ENCODE data around the gene TACC2. TPM values are rescaled to one million over a fixed set of nuclear protein-coding genes. Genes with fewer than 3 reads are reported as not detected.
"Not testable (repeated sequence)": the region's sequence is repeated elsewhere in the genome, so short reads cannot be mapped to it uniquely, and the experiment has no call there.

Gene TACC2
- total RNA-seq, 2 donors from 2014 or later, result 107 to 113 TPM

DNA sequence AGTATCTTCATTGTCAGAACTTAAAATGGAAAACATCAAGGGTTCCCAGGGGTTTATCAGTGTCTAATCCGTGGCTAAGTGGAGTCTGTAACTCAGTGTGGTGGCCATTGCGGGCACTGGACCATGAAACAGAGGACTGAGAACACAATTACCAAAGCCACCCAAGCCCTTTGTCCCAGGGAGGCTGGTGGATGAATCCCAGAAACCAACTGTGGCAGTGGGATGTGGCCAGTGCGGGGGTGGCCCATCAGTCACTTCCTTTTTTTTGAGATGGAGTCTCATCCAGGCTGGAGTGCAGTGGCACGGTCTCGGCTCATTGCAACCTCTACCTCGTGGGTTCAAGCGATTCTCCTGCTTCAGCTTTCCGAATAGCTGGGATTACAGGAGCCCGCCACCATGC lies 61.8 kb downstream of the TACC2 start:
- no peak for DNase-seq
- intact Hi-C loops (cut with DNase I, micrococcal nuclease), result loop anchor here in 1 of 2 donors (5.0 kb wide), 1 partner anchor 61 kb away; no protein-coding TSS in a partner anchor
- no peak for ATAC-seq

DNA sequence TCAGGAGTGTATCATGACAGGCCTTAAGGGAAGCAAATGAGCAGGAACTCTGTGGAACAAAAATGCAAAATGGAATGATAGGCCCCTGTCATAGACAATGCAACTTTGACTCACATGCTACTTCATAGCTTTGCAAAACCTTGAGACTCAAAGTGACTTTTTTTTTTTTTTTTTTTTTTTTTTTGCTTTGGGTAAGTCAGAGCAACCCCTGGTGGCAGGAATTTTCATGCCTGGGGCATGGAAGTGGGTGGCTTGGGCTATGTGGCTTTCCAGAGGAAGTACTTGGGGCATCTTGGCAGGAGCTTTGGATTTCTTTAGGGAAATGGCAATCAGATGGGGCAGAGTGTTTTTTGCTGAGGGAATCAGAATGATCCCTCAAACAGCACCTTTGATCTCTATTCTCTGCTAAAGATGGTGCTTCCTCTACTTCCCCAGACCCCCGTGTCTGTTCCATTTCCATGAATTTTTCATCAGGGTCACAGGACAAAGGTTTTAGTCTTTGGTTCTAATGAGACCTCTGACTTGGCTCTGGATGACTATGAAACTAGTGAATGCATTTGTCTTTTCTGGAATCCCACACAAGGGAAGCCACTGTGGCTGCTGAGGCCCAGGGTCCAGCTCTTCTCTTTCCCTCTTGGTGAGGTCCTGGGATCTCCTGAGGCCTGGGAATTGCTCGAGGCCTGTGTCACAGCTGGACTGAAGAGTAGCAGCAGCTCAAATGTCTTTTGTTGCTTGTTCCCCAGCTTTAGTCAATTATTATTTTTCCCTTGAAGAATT lies 62.8 kb downstream of the TACC2 start:
- intact Hi-C loops (cut with DNase I, micrococcal nuclease), result loop anchor here in 1 of 2 donors (5.0 kb wide), 1 partner anchor 61 kb away; no protein-coding TSS in a partner anchor
- peak; percentile 63 for ATAC-seq
- DNase-seq, result peak; percentile 71 to 73

DNA sequence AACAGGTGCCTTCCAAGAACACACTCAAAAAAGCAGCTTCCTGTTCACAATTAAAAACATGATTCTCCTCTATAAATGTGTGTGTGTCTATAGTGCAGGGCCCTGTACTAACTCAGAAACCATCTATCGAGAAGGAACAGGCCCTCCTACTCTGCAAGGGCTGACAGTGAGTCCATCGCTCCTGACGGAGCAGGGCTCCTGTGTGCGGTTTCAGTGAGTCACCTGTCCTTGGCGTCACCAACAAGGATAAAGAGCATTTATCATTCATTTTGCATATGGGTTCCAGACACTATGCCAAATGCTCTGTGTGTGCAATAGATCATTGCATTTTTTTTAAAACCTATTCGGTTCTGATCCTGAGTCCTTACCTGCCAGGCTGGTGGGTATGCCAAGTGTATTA lies 63.7 kb downstream of the TACC2 start:
- no peak for DNase-seq
- intact Hi-C loops (cut with DNase I, micrococcal nuclease), result loop anchor here in 1 of 2 donors (5.0 kb wide), 1 partner anchor 60 kb away; no protein-coding TSS in a partner anchor
- no peak for ATAC-seq

DNA sequence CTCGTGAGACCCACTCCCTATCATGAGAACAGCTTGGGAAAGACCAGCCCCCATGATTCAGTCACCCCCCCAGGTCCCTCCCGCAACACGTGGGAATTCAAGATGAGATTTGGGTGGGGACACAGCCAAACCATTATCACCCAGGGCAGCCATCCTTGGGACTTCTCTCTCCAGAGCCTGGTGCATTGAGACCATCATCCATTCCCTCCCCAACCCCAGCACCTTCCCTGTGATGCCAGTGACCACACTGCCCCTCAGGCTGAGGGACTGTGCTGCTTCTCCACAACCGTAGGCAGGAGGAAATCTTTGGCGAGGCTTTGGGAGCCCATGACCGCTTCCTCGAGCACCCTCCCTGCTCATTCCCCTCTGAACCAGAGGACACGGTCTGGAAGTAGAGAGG lies 64.4 kb downstream of the TACC2 start:
- ATAC-seq (no peak), DNase-seq (no peak)
- intact Hi-C loops (cut with DNase I, micrococcal nuclease), result loop anchor here in 1 of 2 donors (5.0 kb wide), 1 partner anchor 59 kb away; no protein-coding TSS in a partner anchor

DNA sequence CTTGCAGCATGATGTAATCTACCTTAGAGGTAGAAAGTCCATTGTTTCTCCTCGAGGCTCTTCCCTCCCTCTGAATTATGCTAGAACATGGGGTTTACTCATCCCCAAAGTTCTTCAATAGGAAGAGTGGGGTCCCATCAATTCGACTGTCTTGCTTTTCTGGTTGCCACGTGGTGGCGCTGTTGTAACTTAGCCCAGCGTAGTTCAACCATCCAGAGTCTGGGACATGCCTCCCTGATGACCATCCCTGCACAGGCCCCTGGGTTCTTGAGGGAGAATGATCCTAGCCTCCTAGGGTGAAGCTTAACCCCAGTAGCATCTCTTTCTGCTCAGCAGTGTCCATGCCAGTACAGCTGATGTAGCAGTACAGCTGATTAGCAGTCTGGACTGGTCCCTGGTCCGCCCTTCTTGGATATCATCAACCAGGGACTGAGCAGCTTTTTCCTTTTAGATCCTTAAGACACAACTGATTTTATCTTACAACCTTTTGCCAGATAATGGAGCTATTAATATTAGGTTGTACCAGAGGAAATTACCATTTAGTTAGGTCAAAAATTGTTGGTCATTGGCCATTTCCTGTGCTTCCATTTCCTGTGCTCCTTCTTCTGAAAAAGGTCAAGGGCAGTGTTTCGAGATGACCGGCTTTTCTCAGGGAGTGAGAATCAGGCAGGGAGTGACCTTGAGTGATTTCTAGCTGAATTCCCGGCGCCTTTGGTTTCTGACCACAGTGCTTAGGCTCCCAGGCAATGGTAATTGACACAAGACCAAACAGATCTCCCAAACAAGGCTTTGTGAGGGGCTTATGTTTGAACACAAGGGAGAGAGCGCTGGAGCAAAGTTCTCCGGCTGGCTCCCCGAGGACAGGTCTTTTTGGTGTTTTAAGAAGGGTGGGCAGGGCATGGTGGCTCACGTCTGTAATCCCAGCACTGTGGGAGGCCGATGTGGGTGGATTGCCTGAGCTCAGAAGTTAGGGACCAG lies 65.4 kb downstream of the TACC2 start:
- peak; percentile 45 to 60 for DNase-seq
- no peak for ATAC-seq
- intact Hi-C loops (cut with DNase I, micrococcal nuclease), result loop anchor here in 1 of 2 donors (5.0 kb wide), 1 partner anchor 58 kb away; no protein-coding TSS in a partner anchor

DNA sequence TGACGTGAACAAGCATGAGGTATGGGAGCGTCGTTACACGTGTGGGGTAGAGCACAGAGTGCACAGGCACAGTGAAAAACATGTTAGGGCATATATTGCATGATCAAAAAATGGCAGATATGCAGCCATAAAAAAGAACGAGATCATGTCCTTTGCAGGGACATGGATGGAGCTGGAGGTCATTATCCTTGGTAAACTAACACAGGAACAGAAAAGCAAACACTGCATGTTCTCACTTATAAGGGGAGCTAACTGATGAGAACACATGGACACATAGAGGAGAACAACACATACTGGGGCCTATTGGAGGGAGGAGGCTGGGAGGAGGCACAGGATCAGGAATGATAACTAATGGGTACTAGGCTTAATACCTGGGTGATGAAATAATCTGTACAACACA lies 66.3 kb downstream of the TACC2 start:
- ATAC-seq, result no peak
- intact Hi-C loops (cut with DNase I, micrococcal nuclease), result no loop called here

DNA sequence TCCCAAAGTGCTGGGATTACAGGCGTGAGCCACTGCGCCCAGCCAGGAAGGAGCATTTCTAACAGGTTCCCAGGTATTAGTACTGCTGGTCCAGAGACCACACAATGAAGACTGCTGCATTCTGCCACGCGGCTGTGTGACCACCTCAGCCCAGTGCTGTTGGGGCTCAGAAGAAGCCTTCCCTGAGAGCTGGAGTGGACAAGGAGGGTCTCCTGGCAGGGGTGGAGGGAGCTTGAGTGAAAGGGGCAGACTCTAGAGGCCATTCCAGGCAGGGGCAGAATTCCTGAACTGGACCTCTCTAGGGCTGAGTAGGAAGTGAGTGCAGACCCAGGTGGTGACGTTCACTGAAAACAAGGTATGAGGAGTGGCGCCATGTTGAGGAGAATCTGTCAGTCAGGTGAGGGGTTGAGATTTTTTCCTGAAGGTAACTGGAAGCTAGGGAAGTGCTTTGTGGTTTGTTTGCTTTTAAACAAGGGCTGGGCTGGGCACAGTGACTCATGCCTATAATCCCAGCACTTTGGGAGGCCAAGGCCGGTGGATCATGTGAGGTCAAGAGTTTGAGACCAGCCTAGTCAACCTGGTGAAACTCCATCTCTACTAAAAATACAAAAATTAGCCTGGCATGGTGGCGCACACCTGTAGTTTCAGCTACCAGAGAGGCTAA lies 67.6 kb downstream of the TACC2 start:
- intact Hi-C loops (cut with DNase I, micrococcal nuclease), result no loop called here
- DNase-seq, result peak; percentile 31 to 62
- peak; percentile 78 for ATAC-seq

More for the DNA sequence above, 66.3 kb downstream of the TACC2 start:
- no peak for DNase-seq

DNA sequence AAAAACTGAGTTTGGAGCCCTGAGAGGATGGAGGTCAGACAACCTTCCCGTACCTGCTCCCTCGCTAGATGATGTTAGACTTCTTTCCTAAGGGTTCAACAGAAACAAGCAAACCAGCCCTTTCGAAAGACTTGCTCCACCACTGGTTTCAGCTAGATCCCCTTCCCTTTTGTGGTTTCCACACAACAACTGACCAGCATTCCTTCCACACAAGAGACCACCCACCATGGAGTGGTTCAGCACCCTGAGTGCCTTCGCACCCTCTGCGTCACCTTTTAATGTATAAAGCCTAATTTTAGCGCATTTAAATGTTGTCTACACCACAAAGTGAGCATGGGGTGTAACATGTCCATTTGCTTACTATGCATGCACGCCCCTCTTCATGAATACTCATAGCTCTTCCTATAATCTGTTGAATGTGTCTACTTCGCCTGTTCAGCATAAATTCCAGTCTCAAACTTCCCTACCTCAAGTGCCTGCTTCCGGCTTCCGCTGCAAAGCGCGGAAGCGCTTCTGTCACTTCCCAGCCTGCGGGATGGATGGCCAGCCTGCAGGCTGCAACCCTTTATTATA lies 69.0 kb downstream of the TACC2 start:
- ATAC-seq, result no peak
- intact Hi-C loops (cut with DNase I, micrococcal nuclease), result no loop called here
- DNase-seq, result no peak

DNA sequence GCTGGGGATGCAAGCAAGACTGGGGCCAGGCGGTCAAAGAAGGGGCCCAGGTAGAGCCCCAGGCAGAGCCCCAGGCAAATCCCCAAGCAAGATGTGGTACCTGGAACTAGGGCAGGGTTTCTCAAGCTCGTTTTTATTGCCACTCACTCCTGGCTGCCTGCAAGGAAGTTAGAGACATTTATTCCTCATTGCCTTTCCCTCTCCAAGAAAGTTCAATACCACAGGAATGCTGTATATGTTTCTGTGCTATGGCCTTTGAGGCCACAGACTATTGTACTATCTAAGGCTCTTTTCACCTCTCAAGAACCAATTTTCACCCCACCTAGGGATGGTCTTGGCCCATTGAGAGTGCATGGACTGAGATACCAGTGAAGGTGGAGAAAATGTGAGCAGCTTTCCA lies 71.3 kb downstream of the TACC2 start:
- ATAC-seq, result peak; percentile 55
- intact Hi-C loops (cut with DNase I, micrococcal nuclease), result no loop called here
- DNase-seq, result peak in 1 of 2 donors; percentile 40

DNA sequence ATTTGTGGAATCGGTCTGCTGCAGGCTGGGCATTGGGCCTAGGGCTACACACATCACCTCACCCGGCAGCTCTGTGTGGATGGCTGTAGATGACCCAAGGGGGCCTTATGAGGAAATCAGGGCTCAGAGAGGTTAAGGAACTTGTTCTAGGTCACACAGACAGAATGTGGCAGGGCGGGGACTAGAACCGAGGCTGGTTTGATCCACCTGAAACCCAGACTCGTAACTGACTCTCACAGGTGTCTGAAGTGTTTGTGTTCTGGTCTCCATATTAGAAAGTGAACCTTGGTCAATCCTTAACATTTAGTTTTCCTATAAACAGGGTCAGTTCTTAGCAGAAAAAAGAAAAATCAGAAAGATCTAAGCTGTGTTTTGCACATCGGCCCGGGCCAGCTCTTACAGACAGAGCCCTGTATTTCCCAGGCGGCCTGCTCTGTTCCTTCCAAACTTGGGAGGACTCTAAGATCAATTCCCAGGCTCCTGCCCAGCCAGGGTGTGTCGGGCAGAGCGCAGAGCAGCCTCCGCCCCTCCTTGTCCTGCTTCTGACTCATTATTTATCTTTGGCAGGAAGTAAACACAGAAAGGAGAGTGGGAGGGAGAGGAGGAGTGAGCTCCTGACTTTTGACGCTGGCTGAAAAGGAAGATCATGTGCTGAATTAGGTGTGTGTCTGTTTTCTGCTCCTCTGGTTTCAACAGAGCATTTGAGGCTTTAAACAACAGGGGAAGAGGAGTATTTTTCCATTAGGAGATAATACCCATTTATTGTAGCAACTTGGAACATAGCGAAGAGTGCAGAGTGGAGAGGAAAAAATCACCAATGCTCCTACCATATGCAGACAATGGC lies 74.1 kb downstream of the TACC2 start:
- ATAC-seq (peak; percentile 96), DNase-seq (peak; percentile 83 to 94)
- intact Hi-C loops (cut with DNase I, micrococcal nuclease), result no loop called here

DNA sequence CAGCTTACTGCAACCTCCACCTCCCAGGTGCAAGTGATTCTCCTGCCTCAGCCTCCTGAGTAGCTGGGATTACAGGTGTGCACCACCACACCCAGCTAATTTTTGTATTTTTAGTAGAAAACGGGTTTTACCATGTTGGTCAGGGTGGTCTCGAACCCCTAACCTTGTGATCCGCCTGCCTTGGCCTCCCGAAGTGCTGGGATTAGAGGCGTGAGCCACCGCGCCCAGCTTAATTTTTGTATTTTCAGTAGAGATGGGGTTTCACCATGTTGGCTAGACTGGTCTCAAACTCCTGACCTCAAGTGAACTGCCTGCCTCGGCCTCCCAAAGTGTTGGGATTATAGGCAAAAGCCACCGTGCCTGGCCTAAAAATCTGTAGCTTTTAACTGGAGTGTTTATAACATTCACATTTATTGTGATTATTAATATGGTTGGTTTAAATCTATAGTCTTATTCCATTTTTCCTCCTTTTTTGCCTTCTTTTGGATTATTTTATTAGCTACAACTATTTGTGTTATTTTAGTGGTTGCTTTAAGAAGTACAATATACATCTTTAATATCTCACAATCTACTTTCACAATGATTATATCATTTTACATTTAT lies 77.5 kb downstream of the TACC2 start:
- ATAC-seq; DNase-seq; intact Hi-C loops (cut with DNase I, micrococcal nuclease): not testable (repeated sequence)

DNA sequence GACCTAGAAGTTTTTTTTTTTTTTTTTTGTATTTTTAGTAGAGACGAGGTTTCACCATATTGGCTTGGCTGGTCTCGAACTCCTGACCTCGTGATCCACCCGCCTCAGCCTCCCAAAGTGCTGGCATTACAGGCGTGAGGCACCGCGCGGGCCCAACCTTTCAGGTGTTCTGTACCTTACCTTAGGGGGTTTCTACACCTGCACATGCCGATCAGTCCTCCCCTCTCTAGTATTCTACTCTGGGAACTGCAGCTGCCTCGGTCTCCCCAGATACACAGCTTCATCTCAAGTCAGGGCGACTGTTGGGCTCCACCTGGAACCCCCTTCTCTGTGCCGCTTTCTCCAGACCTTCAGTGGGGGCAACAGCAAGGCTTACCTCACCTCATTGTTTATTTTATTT lies 79.9 kb downstream of the TACC2 start:
- intact Hi-C loops (cut with DNase I, micrococcal nuclease), result no loop called here
- ATAC-seq (no peak), DNase-seq (no peak)

DNA sequence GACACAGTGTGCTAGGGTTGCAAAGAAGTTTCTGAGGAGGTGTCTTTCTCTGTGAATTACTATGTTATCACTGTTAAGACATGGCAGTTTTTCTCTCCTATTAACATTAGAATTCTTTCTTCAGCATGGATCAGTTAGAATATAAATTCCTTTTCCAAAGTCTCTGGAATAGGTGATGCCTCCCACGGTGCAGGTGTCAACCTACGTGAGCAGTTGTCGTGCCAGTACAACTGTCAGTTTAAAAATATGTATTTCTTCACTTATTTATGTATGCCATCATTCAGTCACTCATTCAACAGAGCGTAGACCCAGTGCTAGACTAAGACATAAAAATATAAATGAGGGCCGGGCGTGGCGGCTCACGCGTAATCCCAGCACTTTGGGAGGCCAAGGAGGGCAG lies 83.5 kb downstream of the TACC2 start:
- ATAC-seq (no peak), DNase-seq (no peak)
- intact Hi-C loops (cut with DNase I, micrococcal nuclease), result no loop called here

DNA sequence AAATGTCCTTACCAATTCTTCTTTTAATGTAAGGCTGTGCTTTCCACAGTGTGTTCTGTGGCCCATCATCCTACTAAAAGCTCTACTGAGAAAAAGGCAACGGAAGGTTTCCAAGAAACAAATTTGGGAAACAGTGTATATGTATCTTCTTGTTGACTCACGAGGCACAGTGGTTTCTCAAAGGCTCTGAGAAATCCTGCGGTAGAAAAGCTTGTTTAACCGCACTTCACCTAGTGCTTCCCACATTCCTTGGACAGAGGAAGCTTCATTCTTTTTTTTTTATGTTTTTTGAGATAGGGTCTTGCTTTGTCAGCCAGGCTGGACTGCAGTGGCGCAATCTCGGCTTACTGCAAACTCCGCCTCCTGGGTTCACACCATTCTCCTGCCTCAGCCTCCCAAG lies 84.5 kb downstream of the TACC2 start:
- intact Hi-C loops (cut with DNase I, micrococcal nuclease), result no loop called here
- no peak for ATAC-seq
- DNase-seq, result no peak

DNA sequence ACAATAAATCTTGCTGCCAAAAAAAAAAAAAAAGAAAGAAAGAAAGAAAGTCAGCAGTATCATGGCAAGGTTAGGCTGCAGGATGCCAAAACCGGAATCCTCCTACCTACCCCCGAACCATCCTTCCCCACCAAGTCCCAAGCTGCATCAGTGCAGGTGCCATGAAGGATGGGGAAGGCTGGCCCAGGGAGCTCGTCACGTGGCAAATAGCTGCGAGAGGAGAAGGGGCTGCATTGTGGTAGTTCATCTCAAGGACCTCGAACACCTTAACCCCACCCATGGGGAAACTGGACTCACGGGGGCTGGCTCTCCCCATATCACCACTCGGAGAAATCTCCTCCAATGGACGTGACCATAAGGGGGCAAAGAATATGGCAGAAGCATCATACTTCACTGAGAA lies 86.2 kb downstream of the TACC2 start:
- DNase-seq, result no peak
- ATAC-seq, result no peak
- intact Hi-C loops (cut with DNase I, micrococcal nuclease), result no loop called here

DNA sequence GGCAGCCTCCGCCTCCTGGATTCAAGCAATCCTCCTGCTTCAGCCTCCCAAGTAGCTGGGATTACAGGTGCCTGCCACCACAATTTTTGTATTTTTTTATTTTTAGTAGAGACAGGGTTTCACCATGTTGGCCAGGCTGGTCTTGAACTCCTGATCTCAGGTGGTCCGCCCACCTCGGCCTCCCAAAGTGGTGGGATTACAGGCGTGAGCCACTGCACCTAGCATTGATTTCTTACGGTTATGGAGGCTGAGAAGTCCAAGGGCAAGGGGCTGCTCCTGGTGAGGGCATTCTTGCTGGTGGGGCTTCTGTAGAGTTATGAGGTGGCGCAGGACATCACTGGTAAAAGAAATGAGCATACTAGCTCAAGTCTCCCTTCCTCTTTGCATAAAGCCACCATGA lies 86.9 kb downstream of the TACC2 start:
- ATAC-seq; DNase-seq; intact Hi-C loops (cut with DNase I, micrococcal nuclease): not testable (repeated sequence)

DNA sequence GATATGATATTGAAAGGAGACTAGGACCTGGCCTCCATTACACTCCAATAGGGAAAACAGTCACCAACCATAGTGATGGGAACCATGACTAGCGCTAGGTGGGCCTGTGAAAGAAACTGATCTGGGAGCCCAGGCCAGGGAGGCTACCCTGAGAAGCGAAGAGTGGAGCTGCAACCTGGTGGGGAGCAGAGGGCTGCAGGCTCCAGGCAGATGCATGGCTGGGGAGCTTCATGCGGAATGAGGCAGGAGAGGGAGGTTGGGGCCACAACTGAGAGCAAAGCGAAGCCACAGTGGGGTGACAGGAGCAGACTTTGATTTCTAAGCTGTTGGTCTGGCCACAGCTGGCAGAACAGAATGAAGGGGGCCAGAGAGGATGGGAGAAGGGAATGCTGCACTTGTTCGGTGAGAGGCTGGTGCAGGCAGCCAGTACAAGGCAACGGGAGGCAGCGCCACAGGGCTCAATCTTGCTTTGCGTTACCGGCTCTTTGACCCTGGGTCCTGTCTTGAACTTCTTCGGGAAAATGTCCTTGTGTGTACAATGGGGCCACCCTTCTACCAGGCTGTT lies 88.4 kb downstream of the TACC2 start:
- DNase-seq, result no peak
- ATAC-seq, result no peak
- intact Hi-C loops (cut with DNase I, micrococcal nuclease), result no loop called here
